ENCODE results near the gene ADAM10.

- TF ChIP-seq CTCF (IDR thresholded peaks at IDR 0.05; ENCODE audit: insufficient read depth, low read length), result no peak
- TF ChIP-seq GABPA (IDR thresholded peaks at IDR 0.05; ENCODE audit: low read depth), result no peak
- no peak for TF ChIP-seq POLR2AphosphoS5 (IDR thresholded peaks at IDR 0.05; ENCODE audit: low read depth)
- TF ChIP-seq REST (IDR thresholded peaks at IDR 0.05; ENCODE audit: insufficient replicate concordance, low read depth), result no peak
Observed at GRCh38 chr15:58545307-58546065, 204.0 kb downstream of the ADAM10 start.

Measured in HL-60 (cell line).